Subcutaneous adipose tissue (tissue), 4 donors: ENCODE measurements around the gene TMEM63A. TPM values are rescaled to one million over a fixed set of nuclear protein-coding genes. Genes with fewer than 3 reads are reported as not detected.

ENCODE experiments used
- CTCF ChIP-seq: fragments of 450-650 bp; IDR thresholded peaks from one replicate; pipeline ENCODE4 v1.5.1; 2016; ENCODE audit warnings: low read depth, mild to moderate bottlenecking, control low read depth, antibody characterized with exemption, moderate library complexity
- total RNA-seq, 4 donors: library from RNA; depleted of rRNA; stranded (reverse); fragments of >200 nt; gene quantifications; one replicate each; pipeline ENCODE4 v1.1.0, GENCODE V29; 2016

The TMEM63A gene
- total RNA-seq: 100 to 1,000 TPM in 1 of 4 donors, 10 to 100 TPM in 3; 65.5 to 115 (median 68.3) TPM

GRCh38 chr1:225881959-225882693, at the start of gene TMEM63A:
Gene TMEM63A, minus strand, starts transcription at chr1:225882380. Its CDS starts 4,800 bp downstream, at chr1:225877580.
- no peak for TF ChIP-seq CTCF

- TF ChIP-seq CTCF: no peak
These were observed 49.3 kb upstream of the TMEM63A start for GRCh38 chr1:225931270-225932136.

- no peak for TF ChIP-seq CTCF
These were observed 48.4 kb upstream of the TMEM63A start for GRCh38 chr1:225930566-225930965.

GRCh38 chr1:225928186-225929175, 46.3 kb upstream of the TMEM63A start:
- no peak for TF ChIP-seq CTCF

- TF ChIP-seq CTCF: no peak
These were observed 44.5 kb upstream of the TMEM63A start for GRCh38 chr1:225926551-225927113.

GRCh38 chr1:225923692-225924555, 41.7 kb upstream of the TMEM63A start, which contains the start of gene PYCR2:
Gene PYCR2, minus strand, starts transcription at chr1:225924250. Its CDS starts 140 bp downstream, at chr1:225924110.
- no peak for TF ChIP-seq CTCF
